ENCODE measurements around the gene CARD10. TPM values are rescaled to one million over a fixed set of nuclear protein-coding genes. Genes with fewer than 3 reads are reported as not detected.
A peak's percentile ranks its signal among the peaks of the same experiment; 100 is the strongest.
"Not testable (repeated sequence)": the region's sequence is repeated elsewhere in the genome, so short reads cannot be mapped to it uniquely, and the experiment has no call there.

The CARD10 gene
- total RNA-seq, 1 donor from 2014 or later, result not detected

- peak; percentile 62 for DNase-seq (ENCODE audit: low spot score)
- H3K36me3 Mint-ChIP-seq (ENCODE audit: low read depth), result no peaks in the 10 kb centered on the region
- H3K9me3 Mint-ChIP-seq, result no peaks in the 10 kb centered on the region
- peaks cover 57% of the 10 kb centered on the region for H3K27me3 Mint-ChIP-seq (ENCODE audit: low read depth)
- H3K4me1 Mint-ChIP-seq (ENCODE audit: low read depth), result peaks cover 9% of the 10 kb centered on the region
- H3K27ac Mint-ChIP-seq, result peak overlapping the region; percentile 14
- H3K4me3 Mint-ChIP-seq (ENCODE audit: low read depth), result peak overlapping the region; percentile 58
- intact Hi-C loops (cut with micrococcal nuclease), result loop anchor here (1.0 kb wide), 1 partner anchor 16 kb away; no protein-coding TSS in a partner anchor
These were observed 42.2 kb upstream of the CARD10 start for GRCh38 chr22:37561212-37562048.

GRCh38 chr22:37560608-37561211 is 41.5 kb upstream of the CARD10 start:
- H3K9me3 Mint-ChIP-seq, result no peaks in the 10 kb centered on the region
- no peak for DNase-seq (ENCODE audit: low spot score)
- intact Hi-C loops (cut with micrococcal nuclease), result loop anchor here (1.0 kb wide), 1 partner anchor 15 kb away; no protein-coding TSS in a partner anchor
- peaks cover 7% of the 10 kb centered on the region for H3K4me1 Mint-ChIP-seq (ENCODE audit: low read depth)
- H3K4me3 Mint-ChIP-seq (ENCODE audit: low read depth), result peak overlapping the region; percentile 47
- no peaks in the 10 kb centered on the region for H3K36me3 Mint-ChIP-seq (ENCODE audit: low read depth)
- no peak overlapping the region for H3K27ac Mint-ChIP-seq
- peaks cover 64% of the 10 kb centered on the region for H3K27me3 Mint-ChIP-seq (ENCODE audit: low read depth)

- intact Hi-C loops (cut with micrococcal nuclease), result no loop called here
- peak within 1 kb of the TSS; percentile 58 for H3K4me3 Mint-ChIP-seq (ENCODE audit: low read depth)
These were observed 40.8 kb upstream of the CARD10 start, which contains the start of gene CDC42EP1 for GRCh38 chr22:37559901-37560607. CDC42EP1 (plus strand) TSS chr22:37560480; CDS start chr22:37566350, 5,870 bp downstream.

GRCh38 chr22:37559521-37559900 is 40.3 kb upstream of the CARD10 start:
- peaks cover 7% of the 10 kb centered on the region for H3K4me1 Mint-ChIP-seq (ENCODE audit: low read depth)
- no peak overlapping the region for H3K27ac Mint-ChIP-seq
- no peak for DNase-seq (ENCODE audit: low spot score)
- H3K9me3 Mint-ChIP-seq, result no peaks in the 10 kb centered on the region
- H3K36me3 Mint-ChIP-seq (ENCODE audit: low read depth), result no peaks in the 10 kb centered on the region
- H3K4me3 Mint-ChIP-seq (ENCODE audit: low read depth), result no peak overlapping the region
- peaks cover 62% of the 10 kb centered on the region for H3K27me3 Mint-ChIP-seq (ENCODE audit: low read depth)
- intact Hi-C loops (cut with micrococcal nuclease), result no loop called here

More at GRCh38 chr22:37559901-37560607, 40.8 kb upstream of the CARD10 start, which contains the start of gene CDC42EP1:
- no peaks in the 10 kb centered on the region for H3K36me3 Mint-ChIP-seq (ENCODE audit: low read depth)
- no peaks in the 10 kb centered on the region for H3K9me3 Mint-ChIP-seq
- DNase-seq (ENCODE audit: low spot score), result no peak
- H3K27me3 Mint-ChIP-seq (ENCODE audit: low read depth), result peaks cover 64% of the 10 kb centered on the region
- H3K27ac Mint-ChIP-seq, result no peak within 1 kb of the TSS
- peaks cover 7% of the 10 kb centered on the region for H3K4me1 Mint-ChIP-seq (ENCODE audit: low read depth)

GRCh38 chr22:37558815-37559214 is 39.6 kb upstream of the CARD10 start:
- no peak for DNase-seq (ENCODE audit: low spot score)
- H3K9me3 Mint-ChIP-seq, result no peaks in the 10 kb centered on the region
- H3K4me3 Mint-ChIP-seq (ENCODE audit: low read depth), result no peak overlapping the region
- no peaks in the 10 kb centered on the region for H3K36me3 Mint-ChIP-seq (ENCODE audit: low read depth)
- H3K4me1 Mint-ChIP-seq (ENCODE audit: low read depth), result peaks cover 7% of the 10 kb centered on the region
- intact Hi-C loops (cut with micrococcal nuclease), result no loop called here
- peaks cover 63% of the 10 kb centered on the region for H3K27me3 Mint-ChIP-seq (ENCODE audit: low read depth)
- H3K27ac Mint-ChIP-seq, result no peak overlapping the region

GRCh38 chr22:37557321-37558001 is 38.2 kb upstream of the CARD10 start:
- DNase-seq (ENCODE audit: low spot score), result no peak
- no peaks in the 10 kb centered on the region for H3K36me3 Mint-ChIP-seq (ENCODE audit: low read depth)
- intact Hi-C loops (cut with micrococcal nuclease), result no loop called here
- H3K27ac Mint-ChIP-seq, result no peak overlapping the region
- peaks cover 59% of the 10 kb centered on the region for H3K27me3 Mint-ChIP-seq (ENCODE audit: low read depth)
- H3K4me1 Mint-ChIP-seq (ENCODE audit: low read depth), result peaks cover 7% of the 10 kb centered on the region
- H3K4me3 Mint-ChIP-seq (ENCODE audit: low read depth), result no peak overlapping the region
- no peaks in the 10 kb centered on the region for H3K9me3 Mint-ChIP-seq

GRCh38 chr22:37556710-37557109 is 37.5 kb upstream of the CARD10 start:
- H3K4me3 Mint-ChIP-seq (ENCODE audit: low read depth), result no peak overlapping the region
- no peaks in the 10 kb centered on the region for H3K36me3 Mint-ChIP-seq (ENCODE audit: low read depth)
- intact Hi-C loops (cut with micrococcal nuclease), result no loop called here
- no peaks in the 10 kb centered on the region for H3K9me3 Mint-ChIP-seq
- peaks cover 52% of the 10 kb centered on the region for H3K27me3 Mint-ChIP-seq (ENCODE audit: low read depth)
- H3K27ac Mint-ChIP-seq, result no peak overlapping the region
- DNase-seq (ENCODE audit: low spot score), result no peak
- peaks cover 3% of the 10 kb centered on the region for H3K4me1 Mint-ChIP-seq (ENCODE audit: low read depth)

GRCh38 chr22:37555029-37555428 is 35.8 kb upstream of the CARD10 start:
- Mint-ChIP-seq H3K36me3 (ENCODE audit: low read depth) (no peaks in the 10 kb centered on the region), H3K4me1 (ENCODE audit: low read depth) (no peaks in the 10 kb centered on the region), H3K27me3 (ENCODE audit: low read depth) (peaks cover 57% of the 10 kb centered on the region), H3K9me3 (no peaks in the 10 kb centered on the region), H3K4me3 (ENCODE audit: low read depth) (no peak overlapping the region), H3K27ac (no peak overlapping the region)
- DNase-seq (ENCODE audit: low spot score), result no peak
- intact Hi-C loops (cut with micrococcal nuclease), result no loop called here

- H3K4me3 Mint-ChIP-seq (ENCODE audit: low read depth), result no peak overlapping the region
- no peak for DNase-seq (ENCODE audit: low spot score)
- no peak overlapping the region for H3K27ac Mint-ChIP-seq
- H3K27me3 Mint-ChIP-seq (ENCODE audit: low read depth), result peaks cover 46% of the 10 kb centered on the region
- H3K36me3 Mint-ChIP-seq (ENCODE audit: low read depth), result no peaks in the 10 kb centered on the region
- H3K4me1 Mint-ChIP-seq (ENCODE audit: low read depth), result no peaks in the 10 kb centered on the region
- intact Hi-C loops (cut with micrococcal nuclease), result no loop called here
- no peaks in the 10 kb centered on the region for H3K9me3 Mint-ChIP-seq
These were observed 34.5 kb upstream of the CARD10 start for GRCh38 chr22:37553725-37554124.

GRCh38 chr22:37552524-37553163 is 33.4 kb upstream of the CARD10 start:
- Mint-ChIP-seq H3K4me3 (ENCODE audit: low read depth) (no peak overlapping the region), H3K36me3 (ENCODE audit: low read depth) (no peaks in the 10 kb centered on the region), H3K9me3 (no peaks in the 10 kb centered on the region), H3K4me1 (ENCODE audit: low read depth) (no peaks in the 10 kb centered on the region), H3K27me3 (ENCODE audit: low read depth) (peaks cover 37% of the 10 kb centered on the region), H3K27ac (no peak overlapping the region)
- DNase-seq (ENCODE audit: low spot score), result no peak
- intact Hi-C loops (cut with micrococcal nuclease), result no loop called here

GRCh38 chr22:37551981-37552380 is 32.8 kb upstream of the CARD10 start:
- intact Hi-C loops (cut with micrococcal nuclease), result no loop called here

GRCh38 chr22:37550921-37551320 is 31.7 kb upstream of the CARD10 start:
- intact Hi-C loops (cut with micrococcal nuclease); H3K4me3 Mint-ChIP-seq (ENCODE audit: low read depth); H3K4me1 Mint-ChIP-seq (ENCODE audit: low read depth); H3K27ac Mint-ChIP-seq; DNase-seq (ENCODE audit: low spot score); H3K36me3 Mint-ChIP-seq (ENCODE audit: low read depth); H3K9me3 Mint-ChIP-seq: not testable (repeated sequence)
- H3K27me3 Mint-ChIP-seq (ENCODE audit: low read depth), result peaks cover 23% of the 10 kb centered on the region

More at GRCh38 chr22:37551981-37552380, 32.8 kb upstream of the CARD10 start:
- no peaks in the 10 kb centered on the region for H3K36me3 Mint-ChIP-seq (ENCODE audit: low read depth)
- H3K27ac Mint-ChIP-seq, result no peak overlapping the region
- H3K27me3 Mint-ChIP-seq (ENCODE audit: low read depth), result peaks cover 31% of the 10 kb centered on the region
- no peak for DNase-seq (ENCODE audit: low spot score)
- H3K4me1 Mint-ChIP-seq (ENCODE audit: low read depth), result no peaks in the 10 kb centered on the region
- H3K4me3 Mint-ChIP-seq (ENCODE audit: low read depth), result no peak overlapping the region
- no peaks in the 10 kb centered on the region for H3K9me3 Mint-ChIP-seq
